ENCODE results near the gene KEAP1. TPM values are rescaled to one million over a fixed set of nuclear protein-coding genes. Genes with fewer than 3 reads are reported as not detected.

Gene KEAP1
- total RNA-seq, 1 experiment from 2014 or later, result 46.8 TPM

DNA sequence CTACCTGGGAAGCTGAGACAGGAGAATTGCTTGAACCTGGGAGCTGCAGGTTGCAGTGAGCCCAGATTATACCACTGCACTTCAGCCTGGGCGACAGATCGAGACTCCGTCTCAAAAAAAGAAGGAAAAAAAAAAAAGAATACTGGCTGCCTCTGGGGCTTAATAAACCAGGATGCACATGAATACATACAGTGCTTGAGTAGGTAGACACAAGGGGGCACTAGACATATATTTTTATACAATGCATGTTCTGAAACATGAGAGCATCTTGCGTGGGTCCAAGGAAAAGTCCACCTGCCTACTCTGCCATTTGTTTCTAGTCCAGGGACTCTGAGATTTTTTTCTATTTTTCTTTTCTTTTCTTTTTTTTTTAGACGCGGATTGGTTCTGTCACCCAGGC is 31.2 kb downstream of the KEAP1 start:
- no peaks in the 10 kb centered on the region for H3K27me3 Mint-ChIP-seq (ENCODE audit: unreplicated experiment)
- CTCF ChIA-PET, result interaction anchor here (0.7 kb wide), 1 partner anchor 211 kb away, joined by 5 read pairs; no protein-coding TSS in a partner anchor
- H3K9me3 Mint-ChIP-seq (ENCODE audit: low read depth, unreplicated experiment), result no peaks in the 10 kb centered on the region
- intact Hi-C loops (cut with micrococcal nuclease; ENCODE audit: unreplicated experiment), result no loop called here
- TF ChIP-seq, protein P1, sequence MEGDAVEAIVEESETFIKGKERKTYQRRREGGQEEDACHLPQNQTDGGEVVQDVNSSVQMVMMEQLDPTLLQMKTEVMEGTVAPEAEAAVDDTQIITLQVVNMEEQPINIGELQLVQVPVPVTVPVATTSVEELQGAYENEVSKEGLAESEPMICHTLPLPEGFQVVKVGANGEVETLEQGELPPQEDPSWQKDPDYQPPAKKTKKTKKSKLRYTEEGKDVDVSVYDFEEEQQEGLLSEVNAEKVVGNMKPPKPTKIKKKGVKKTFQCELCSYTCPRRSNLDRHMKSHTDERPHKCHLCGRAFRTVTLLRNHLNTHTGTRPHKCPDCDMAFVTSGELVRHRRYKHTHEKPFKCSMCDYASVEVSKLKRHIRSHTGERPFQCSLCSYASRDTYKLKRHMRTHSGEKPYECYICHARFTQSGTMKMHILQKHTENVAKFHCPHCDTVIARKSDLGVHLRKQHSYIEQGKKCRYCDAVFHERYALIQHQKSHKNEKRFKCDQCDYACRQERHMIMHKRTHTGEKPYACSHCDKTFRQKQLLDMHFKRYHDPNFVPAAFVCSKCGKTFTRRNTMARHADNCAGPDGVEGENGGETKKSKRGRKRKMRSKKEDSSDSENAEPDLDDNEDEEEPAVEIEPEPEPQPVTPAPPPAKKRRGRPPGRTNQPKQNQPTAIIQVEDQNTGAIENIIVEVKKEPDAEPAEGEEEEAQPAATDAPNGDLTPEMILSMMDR (IDR thresholded peaks at IDR 0.05; ENCODE audit: unreplicated experiment), result peak; percentile 28
- H3K4me3 Mint-ChIP-seq (ENCODE audit: low read depth, unreplicated experiment), result no peak overlapping the region
- no peaks in the 10 kb centered on the region for H3K4me1 Mint-ChIP-seq (ENCODE audit: low read depth, unreplicated experiment)
- BruUV-seq (replicated peaks), result no TSS peak
- no peak for DNase-seq
- H3K36me3 Mint-ChIP-seq (ENCODE audit: insufficient read depth, unreplicated experiment), result no peaks in the 10 kb centered on the region
- H3K27ac Mint-ChIP-seq (ENCODE audit: unreplicated experiment), result no peak overlapping the region

DNA sequence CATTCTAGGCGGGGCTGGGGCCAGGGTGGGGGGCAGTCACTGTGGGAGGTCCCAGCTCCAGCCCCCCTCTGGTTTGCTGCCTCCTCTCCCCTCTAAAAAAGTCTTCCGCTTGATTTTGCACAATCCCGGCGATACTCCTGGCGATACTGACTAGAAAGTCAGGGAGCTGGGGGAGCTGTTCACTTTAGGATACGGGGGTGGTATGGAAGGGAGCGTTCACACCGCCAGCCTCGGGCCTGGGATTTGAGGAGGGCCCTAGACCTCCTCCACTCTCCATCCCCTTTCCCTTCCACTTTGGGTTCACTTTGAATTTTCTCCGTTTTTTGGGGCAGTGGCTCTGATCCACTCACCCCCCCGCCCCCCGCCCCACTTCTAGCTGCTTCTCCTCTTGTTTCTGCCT is 35.0 kb downstream of the KEAP1 start:
- no peaks in the 10 kb centered on the region for H3K27me3 Mint-ChIP-seq (ENCODE audit: unreplicated experiment)
- BruUV-seq (replicated peaks), result no TSS peak
- TF ChIP-seq, protein P1 (IDR thresholded peaks at IDR 0.05; ENCODE audit: unreplicated experiment), result no peak
- intact Hi-C loops (cut with micrococcal nuclease; ENCODE audit: unreplicated experiment), result no loop called here
- no peak for DNase-seq
- no peaks in the 10 kb centered on the region for H3K4me1 Mint-ChIP-seq (ENCODE audit: low read depth, unreplicated experiment)
- H3K9me3 Mint-ChIP-seq (ENCODE audit: low read depth, unreplicated experiment), result no peaks in the 10 kb centered on the region
- no peak overlapping the region for H3K4me3 Mint-ChIP-seq (ENCODE audit: low read depth, unreplicated experiment)
- no peak overlapping the region for H3K27ac Mint-ChIP-seq (ENCODE audit: unreplicated experiment)
- CTCF ChIA-PET, result no interaction called here
- no peaks in the 10 kb centered on the region for H3K36me3 Mint-ChIP-seq (ENCODE audit: insufficient read depth, unreplicated experiment)

DNA sequence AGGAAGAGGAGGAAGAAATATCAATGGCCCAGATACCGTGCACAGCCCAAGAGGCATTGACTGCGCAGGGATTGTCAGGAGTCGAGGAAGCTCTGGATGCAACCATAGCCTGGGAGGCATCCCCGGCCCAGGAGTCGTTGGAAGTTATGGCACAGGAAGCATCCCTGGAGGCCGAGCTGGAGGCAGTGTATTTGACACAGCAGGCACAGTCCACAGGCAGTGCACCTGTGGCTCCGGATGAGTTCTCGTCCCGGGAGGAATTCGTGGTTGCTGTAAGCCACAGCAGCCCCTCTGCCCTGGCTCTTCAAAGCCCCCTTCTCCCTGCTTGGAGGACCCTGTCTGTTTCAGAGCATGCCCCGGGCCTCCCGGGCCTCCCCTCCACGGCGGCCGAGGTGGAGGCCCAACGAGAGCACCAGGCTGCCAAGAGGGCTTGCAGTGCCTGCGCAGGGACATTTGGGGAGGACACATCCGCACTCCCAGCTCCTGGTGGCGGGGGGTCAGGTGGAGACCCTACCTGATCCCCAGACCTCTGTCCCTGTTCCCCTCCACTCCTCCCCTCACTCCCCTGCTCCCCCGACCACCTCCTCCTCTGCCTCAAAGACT is 36.0 kb downstream of the KEAP1 start:
- TF ChIP-seq, protein P1 (IDR thresholded peaks at IDR 0.05; ENCODE audit: unreplicated experiment), result no peak
- H3K36me3 Mint-ChIP-seq (ENCODE audit: insufficient read depth, unreplicated experiment), result no peaks in the 10 kb centered on the region
- CTCF ChIA-PET, result no interaction called here
- intact Hi-C loops (cut with micrococcal nuclease; ENCODE audit: unreplicated experiment), result no loop called here
- no peaks in the 10 kb centered on the region for H3K27me3 Mint-ChIP-seq (ENCODE audit: unreplicated experiment)
- H3K4me3 Mint-ChIP-seq (ENCODE audit: low read depth, unreplicated experiment), result no peak overlapping the region
- BruUV-seq (replicated peaks), result no TSS peak
- H3K27ac Mint-ChIP-seq (ENCODE audit: unreplicated experiment), result no peak overlapping the region
- no peak for DNase-seq
- no peaks in the 10 kb centered on the region for H3K9me3 Mint-ChIP-seq (ENCODE audit: low read depth, unreplicated experiment)
- no peaks in the 10 kb centered on the region for H3K4me1 Mint-ChIP-seq (ENCODE audit: low read depth, unreplicated experiment)

DNA sequence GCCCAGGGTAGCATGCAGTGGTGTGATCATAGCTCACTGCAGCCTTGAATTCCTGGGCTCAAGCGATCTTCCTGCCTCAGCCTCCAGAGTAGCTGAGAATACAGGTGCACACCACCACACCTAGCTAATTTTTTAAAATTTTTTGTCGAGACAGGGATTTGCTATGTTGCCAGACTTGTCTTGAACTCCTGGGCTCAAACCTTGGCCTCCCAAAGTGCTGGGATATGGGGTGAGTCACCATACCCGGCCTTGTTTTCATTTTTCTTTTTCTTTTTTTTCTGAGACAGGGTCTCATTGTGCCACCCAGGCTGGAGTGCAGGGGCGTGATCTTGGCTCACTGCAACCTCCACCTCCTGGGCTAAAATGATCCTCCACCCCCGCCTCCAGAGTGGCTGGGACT is 38.7 kb downstream of the KEAP1 start:
- H3K27ac Mint-ChIP-seq (ENCODE audit: unreplicated experiment), result no peak overlapping the region
- intact Hi-C loops (cut with micrococcal nuclease; ENCODE audit: unreplicated experiment), result no loop called here
- no peaks in the 10 kb centered on the region for H3K9me3 Mint-ChIP-seq (ENCODE audit: low read depth, unreplicated experiment)

More for the DNA sequence above, 38.7 kb downstream of the KEAP1 start:
- Mint-ChIP-seq H3K4me3 (ENCODE audit: low read depth, unreplicated experiment) (no peak overlapping the region), H3K4me1 (ENCODE audit: low read depth, unreplicated experiment) (no peaks in the 10 kb centered on the region), H3K36me3 (ENCODE audit: insufficient read depth, unreplicated experiment) (no peaks in the 10 kb centered on the region), H3K27me3 (ENCODE audit: unreplicated experiment) (no peaks in the 10 kb centered on the region)
- CTCF ChIA-PET, result interaction anchor here (0.6 kb wide), 1 partner anchor 84 kb away, joined by 3 read pairs; no protein-coding TSS in a partner anchor
- no TSS peak for BruUV-seq (replicated peaks)
- no peak for DNase-seq
- TF ChIP-seq, protein P1 (IDR thresholded peaks at IDR 0.05; ENCODE audit: unreplicated experiment), result no peak

All from Calu3 (cell line).